Measurements from ENCODE around the gene TADA2B.

DNA sequence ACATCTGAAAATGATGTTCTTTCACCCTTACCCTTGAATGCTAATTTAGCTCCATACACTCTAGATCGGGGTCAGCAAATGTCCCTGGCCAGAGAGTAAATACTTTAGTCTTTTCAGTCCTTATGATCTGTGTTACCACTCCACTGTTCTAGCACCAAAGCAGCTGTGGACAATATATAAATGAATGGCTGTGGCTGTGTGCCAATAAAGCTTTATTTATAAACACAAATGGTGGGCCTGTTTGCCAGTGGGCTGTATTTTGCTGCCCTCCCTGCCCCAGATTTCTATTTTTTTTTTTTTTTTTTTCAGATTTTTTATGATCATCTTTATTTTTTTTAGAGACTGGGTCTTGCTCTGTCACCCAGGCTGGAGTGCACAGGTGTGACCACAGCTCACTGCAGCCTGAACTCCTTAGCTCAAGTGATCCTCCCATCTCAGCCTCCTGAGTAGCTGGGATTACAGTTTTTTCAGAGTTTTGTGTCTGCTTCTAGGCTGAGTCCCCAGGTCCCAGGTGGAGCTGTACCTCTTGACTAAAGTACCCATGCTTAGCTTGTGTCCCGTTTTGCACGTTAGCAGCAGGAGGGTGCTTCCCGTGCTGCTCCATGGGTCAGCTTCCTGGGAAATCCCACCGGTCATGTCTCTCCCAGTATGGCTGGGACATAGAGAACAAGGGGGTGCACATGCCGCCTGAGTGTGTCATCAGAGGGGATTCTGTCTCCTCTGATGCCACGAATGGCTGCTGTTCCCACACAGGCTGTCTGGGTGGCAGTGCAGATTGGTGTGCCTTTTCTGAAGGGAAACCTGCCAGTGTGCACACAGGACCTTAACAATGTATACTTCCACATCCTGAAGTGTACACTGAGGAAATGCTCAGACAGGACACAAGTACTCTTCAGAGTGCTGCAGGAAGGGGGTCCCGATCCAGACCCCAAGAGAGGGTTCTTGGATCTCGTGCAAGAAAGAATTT is 40.7 kb downstream of the TADA2B start:
- TF ChIP-seq YY1 (IDR thresholded peaks at IDR 0.05; ENCODE audit: insufficient read depth, insufficient read length) (no peak), SUZ12 (IDR thresholded peaks at IDR 0.05; ENCODE audit: extremely low read depth, insufficient read depth, insufficient read length) (no peak), ZNF274 (IDR thresholded peaks at IDR 0.05; ENCODE audit: low read depth, low read length) (no peak)

All from NT2/D1 (cell line).